K562 (cell line): ENCODE data around the gene MEA1. TPM values are rescaled to one million over a fixed set of nuclear protein-coding genes. Genes with fewer than 3 reads are reported as not detected.
A peak's percentile ranks its signal among the peaks of the same experiment; 100 is the strongest.

Source experiments
- ATAC-seq: fragments of 200-7000 bp; cut with Tn5 transposase; 3 replicates; pipeline ENCODE4 v1.9.1; 2020; ENCODE audit warnings: moderate library complexity
- BruUV-seq: library from RNA; stranded (reverse); fragments of 400-500 nt; replicated peaks from 2 replicates; lab custom pipeline; 2021; lab: Mats Ljungman, UMichigan
- CTCF ChIA-PET: fragments of 300-600 bp; formaldehyde crosslinking; extraction: SDS; loops from one replicate; lab custom pipeline; 2021; ENCODE audit warnings: low intra/inter-chr PET ratio; lab: Yijun Ruan, JAX
- POLR2A ChIA-PET: fragments of 300-600, 350-650 bp; sonication (Branson Sonifier 250); formaldehyde crosslinking; extraction: SDS; loops from one replicate; lab custom pipeline; 2021; ENCODE audit warnings: antibody characterized with exemption, inconsistent platforms; lab: Yijun Ruan, JAX
- DNase-seq, 4 experiments: peaks; one replicate each; pipeline versions ENCODE4 v3.0.0 to v3.0.0-alpha.2; 2011 to 2018; ENCODE audit warnings: low spot score in 3 of 4, mixed read lengths in 3 of 4; ENCODE audit errors: extremely low read depth in 1 of 4
- FAIRE-seq: peaks from 2 replicates; lab custom pipeline; 2011; peaks lifted over from hg19 to GRCh38; lab: Jason Lieb, UNC
- H2AFZ ChIP-seq: 2 replicates; pipeline ENCODE4 v1.6.0; 2011; ENCODE audit warnings: low read depth, low read length, control low read depth, inconsistent platforms
- H3K27ac ChIP-seq: fragments of 200-600 bp; 3 replicates; pipeline ENCODE4 v1.8.0; 2011; ENCODE audit warnings: low read depth, mild to moderate bottlenecking, control low read depth, inconsistent platforms, low read length, moderate library complexity, mixed read lengths; ENCODE audit errors: extremely low read depth
- H3K27me3 ChIP-seq, 2 experiments: fragments of 300-600 bp in 1 of 2; 2 replicates in 1 of 2; 3 replicates in 1 of 2; pipeline versions ENCODE4 v1.6.0 to v1.8.0; 2011; ENCODE audit warnings: inconsistent platforms in 2 of 2, low read length in 2 of 2, mild to moderate bottlenecking in 1 of 2, mixed read lengths in 1 of 2, moderate library complexity in 1 of 2; ENCODE audit not compliant: control insufficient read depth in 2 of 2, insufficient read depth in 2 of 2
- H3K36me3 ChIP-seq: fragments of 300-600 bp; 3 replicates; pipeline ENCODE4 v1.8.0; 2011; ENCODE audit warnings: mild to moderate bottlenecking, low read length, inconsistent platforms; ENCODE audit not compliant: control insufficient read depth, insufficient read depth
- H3K4me1 ChIP-seq, 2 experiments: fragments of 200-600 bp in 1 of 2; replicated peaks in 1 of 2; 2 replicates in 1 of 2; 3 replicates in 1 of 2; pipeline versions ENCODE4 v1.5.1 to v1.8.0; 2011; ENCODE audit warnings: inconsistent platforms in 2 of 2, low read length in 2 of 2, mild to moderate bottlenecking in 1 of 2, mixed read lengths in 1 of 2, moderate library complexity in 1 of 2; ENCODE audit not compliant: control insufficient read depth in 2 of 2, insufficient read depth in 2 of 2
- H3K4me2 ChIP-seq: 2 replicates; pipeline ENCODE4 v1.6.1; 2011; ENCODE audit warnings: low read length, control low read depth, inconsistent platforms, mixed read lengths; ENCODE audit not compliant: insufficient read depth
- H3K4me3 ChIP-seq: fragments of 200-600 bp; sonication (generic), shearing (Covaris generic); 2 replicates; pipeline ENCODE4 v1.5.1; 2016; ENCODE audit warnings: control low read depth, inconsistent platforms
- H3K79me2 ChIP-seq: fragments of 200-600 bp; 3 replicates; pipeline ENCODE4 v1.8.0; 2011; ENCODE audit warnings: low read length, inconsistent platforms; ENCODE audit not compliant: control insufficient read depth, insufficient read depth
- H3K9ac ChIP-seq, 2 experiments: 2 replicates each; pipeline versions ENCODE4 v1.6.0 to v1.6.1; 2011; ENCODE audit warnings: low read depth in 2 of 2, low read length in 2 of 2, control low read depth in 1 of 2, inconsistent platforms in 1 of 2, mild to moderate bottlenecking in 1 of 2, mixed read lengths in 1 of 2; ENCODE audit not compliant: insufficient read depth in 1 of 2
- H3K9me1 ChIP-seq: one replicate; pipeline ENCODE4 v1.6.0; 2011; ENCODE audit warnings: inconsistent platforms, mild to moderate bottlenecking, low read length, moderate library complexity; ENCODE audit not compliant: control insufficient read depth, insufficient read depth
- H3K9me3 ChIP-seq: replicated peaks from 2 replicates; pipeline ENCODE4 v1.5.1; 2011; ENCODE audit warnings: low read depth, low read length, inconsistent platforms; ENCODE audit not compliant: control insufficient read depth, insufficient read depth
- H4K20me1 ChIP-seq: replicated peaks from 2 replicates; pipeline ENCODE4 v1.6.1; 2011; ENCODE audit warnings: low read length, inconsistent platforms, mixed read lengths; ENCODE audit not compliant: control insufficient read depth, insufficient read depth
- CTCF ChIP-seq, 3 experiments: IDR thresholded peaks in 2 of 3; conservative IDR thresholded peaks in 1 of 3; 2 replicates each; pipeline ENCODE4 v1.5.1; 2011 to 2012; ENCODE audit warnings: low read length in 3 of 3, mild to moderate bottlenecking in 3 of 3, control low read depth in 2 of 3, improper control_type of control experiment in 1 of 3, inconsistent platforms in 1 of 3, low read depth in 1 of 3, mixed read lengths in 1 of 3, moderate library complexity in 1 of 3; ENCODE audit not compliant: insufficient read depth in 2 of 3
- ELF1 ChIP-seq: fragments of 200-800 bp; sonication (Bioruptor generic); IDR thresholded peaks from 2 replicates; pipeline ENCODE4 v1.6.1; 2016; ENCODE audit warnings: missing genetic modification characterization, missing compliant biosample characterization
- MAFK ChIP-seq: IDR thresholded peaks from 2 replicates; pipeline ENCODE4 v1.6.1; 2011; ENCODE audit warnings: low read length, improper control_type of control experiment
- MXD1 ChIP-seq: fragments of 250-450 bp; sonication (Bioruptor Pico); IDR thresholded peaks from 2 replicates; pipeline ENCODE4 v1.8.0; 2021; ENCODE audit warnings: borderline replicate concordance, mild to moderate bottlenecking, moderate library complexity; ENCODE audit not compliant: poor library complexity, severe bottlenecking
- NFXL1 ChIP-seq: fragments of 450-650 bp; formaldehyde crosslinking; IDR thresholded peaks from 2 replicates; pipeline ENCODE4 v1.4.0; 2021; ENCODE audit warnings: mild to moderate bottlenecking
- NONO ChIP-seq, 2 experiments: fragments of 200-400 bp in 1 of 2; fragments of 450-650 bp in 1 of 2; formaldehyde crosslinking in 1 of 2; IDR thresholded peaks; 2 replicates each; pipeline ENCODE4 v1.6.1; 2017; ENCODE audit warnings: low read depth in 2 of 2, mild to moderate bottlenecking in 2 of 2, moderate library complexity in 2 of 2, low read length in 1 of 2
- OTX1 ChIP-seq: fragments of 450-650 bp; formaldehyde crosslinking; IDR thresholded peaks from 2 replicates; pipeline ENCODE4 v1.4.0; 2022; ENCODE audit warnings: mild to moderate bottlenecking
- TRIM28 ChIP-seq: fragments of 450-650 bp; IDR thresholded peaks from 2 replicates; pipeline ENCODE4 v1.6.1; 2017
- USF2 ChIP-seq: sonication (generic); formaldehyde crosslinking; IDR thresholded peaks from 2 replicates; pipeline ENCODE4 v1.5.0; 2020; ENCODE audit warnings: missing genetic modification reagents
- XRCC5 ChIP-seq: fragments of 200-400 bp; formaldehyde crosslinking; IDR thresholded peaks from 2 replicates; pipeline ENCODE4 v1.6.1; 2017; ENCODE audit warnings: low read depth, mild to moderate bottlenecking, low read length
- ZKSCAN3 ChIP-seq: fragments of 250-450 bp; sonication (Bioruptor Pico); IDR thresholded peaks from 2 replicates; pipeline ENCODE4 v1.4.0; 2020
- ZNF175 ChIP-seq: fragments of 200-800 bp; sonication (Bioruptor generic); IDR thresholded peaks from 2 replicates; pipeline ENCODE4 v1.6.1; 2016; ENCODE audit warnings: low read depth, mild to moderate bottlenecking, missing genetic modification characterization, missing compliant biosample characterization
- ZNF311 ChIP-seq: fragments of 250-450 bp; sonication (Bioruptor Pico); IDR thresholded peaks from 2 replicates; pipeline ENCODE4 v1.4.0; 2020; ENCODE audit warnings: mild to moderate bottlenecking, moderate library complexity
- WGBS: fragments of 100-300 bp; shearing (Covaris generic); methylation state at CpG from one replicate; pipeline ENCODE4 v1.1.6; 2016; ENCODE audit warnings: low coverage, mixed read lengths; ENCODE audit not compliant: insufficient coverage; ENCODE audit errors: missing lambda C conversion rate; 5-methylcytosine and 5-hydroxymethylcytosine counted together
- in situ Hi-C: fragments of 300-500 bp; cut with MboI; formaldehyde crosslinking; loops from 4 replicates; pipeline ENCODE4 v1.15.0; 2018; ENCODE audit warnings: inconsistent platforms, mixed read lengths
- intact Hi-C: fragments of 100-400 bp; cut with micrococcal nuclease; formaldehyde crosslinking; loops from 2 replicates; pipeline ENCODE4 v1.14.2; 2022
- polyA plus RNA-seq, 8 experiments: library from polyadenylated mRNA; depleted of rRNA in 4 of 8; stranded (reverse) in 5 of 8; unstranded in 3 of 8; fragments of >200 nt; fragmentation: Nextera tagmentation in 2 of 8; fragmentation: Illumina TruSeq in 1 of 8; extraction: Ambion mirVana in 2 of 8; extraction: Trizol in 1 of 8; gene quantifications; 2 replicates each; pipeline versions ENCODE4 v1.2.1 to v1.2.3, GENCODE V29; 2011 to 2014; ENCODE audit warnings: inconsistent platforms in 1 of 8, missing spikeins in 1 of 8
- total RNA-seq, 7 experiments: library from RNA; depleted of rRNA in 6 of 7; stranded (reverse); fragments of >200 nt in 6 of 7; fragmentation: Illumina TruSeq in 2 of 7; extraction: Trizol in 2 of 7; gene quantifications; 2 replicates each; pipeline versions ENCODE4 v1.2.1 to v1.2.3, GENCODE V29; 2011 to 2021; ENCODE audit warnings: low replicate concordance in 1 of 7

The MEA1 gene
- total and polyA plus RNA-seq, 9 of the 15 experiments (the other 6 are each of a cell fraction or from before 2014, with no cell fraction given), result 86.8 to 210 (median 152) TPM

- no peak for TF ChIP-seq NFXL1 (CRISPR knock-in tag)
- TF ChIP-seq CTCF (IDR thresholded peaks at IDR 0.05 in 2 of 3, conservative IDR thresholded peaks at IDR 0.05 in 1 of 3; ENCODE audit: insufficient read depth in 2 of 3, low read depth in 1 of 3, low read length in 3 of 3), result peak; percentile 70 to 80 (median 77)
- no peak for TF ChIP-seq MXD1
- TF ChIP-seq ZNF311 (CRISPR knock-in tag), result no peak
- TF ChIP-seq XRCC5, result 0 out of 2 replicates have a peak, but pooled peaks have one; percentile 37
- TF ChIP-seq, all 486 proteins: peak for 16
Observed at GRCh38 chr6:43009124-43009523, 4.6 kb downstream of the MEA1 start (continued).

- no peak overlapping the region for H3K4me3 ChIP-seq
- ChIA-PET CTCF (no interaction called here), POLR2A (interaction anchor here (0.5 to 2.3 kb wide), 5 partner anchors 23 to 348 kb away, joined by 3 to 5 read pairs (median 5); partner anchors contain the start of genes CUL7 and PPP2R5D)
- no peak overlapping the region for H2AFZ ChIP-seq
- intact Hi-C loops (no loop called here), in situ Hi-C loops (no loop called here)
- 82% methylated on average over 9 of the region's 9 CpGs for WGBS
- H3K9me1 ChIP-seq, result no peaks in the 10 kb centered on the region
- H3K4me2 ChIP-seq, result no peak overlapping the region
- no peak overlapping the region for H3K27ac ChIP-seq
- TF ChIP-seq ZKSCAN3 (CRISPR knock-in tag) (no peak), NONO (IDR thresholded peaks at IDR 0.05; ENCODE audit: low read depth in 2 of 2, low read length in 1 of 2) (no peak), ELF1 (tag) (no peak), MAFK (no peak), TRIM28 (no peak), ZNF175 (CRISPR knock-in tag) (no peak), USF2 (CRISPR knock-in tag) (no peak), OTX1 (CRISPR knock-in tag) (no peak)
- no peaks in the 10 kb centered on the region for H4K20me1 ChIP-seq
- H3K27me3 ChIP-seq, result no peaks in the 10 kb centered on the region
- BruUV-seq, result no TSS peak
- FAIRE-seq (no peak), DNase-seq (no peak), ATAC-seq (no peak)
- H3K9ac ChIP-seq, result peak overlapping the region in 1 of 2 experiments; percentile 54; a peak in 2 of 4 replicates
- peaks cover under 1 to 4% of the 10 kb centered on the region in 2 experiments; a peak in 2 of 5 replicates for H3K4me1 ChIP-seq
- H3K79me2 ChIP-seq, result peaks cover 2% of the 10 kb centered on the region; the same call in 2 of the 3 replicates
- peaks cover 63% of the 10 kb centered on the region for H3K36me3 ChIP-seq
- H3K9me3 ChIP-seq, result no peaks in the 10 kb centered on the region
Observed at GRCh38 chr6:43007126-43007525, 6.6 kb downstream of the MEA1 start.
